ENCODE results near the gene NOS3. TPM values are rescaled to one million over a fixed set of nuclear protein-coding genes. Genes with fewer than 3 reads are reported as not detected.

NOS3 gene
- total and polyA plus RNA-seq, 9 of the 15 experiments (the other 6 are each of a cell fraction or from before 2014, with no cell fraction given), result 1.1 to 121 (median 23.6) TPM

- TF ChIP-seq ZNF740 (CRISPR knock-in tag; IDR thresholded peaks at IDR 0.05) (peak; percentile 81; the same call in 1 of the 2 replicates), ZNF740 (tag; IDR thresholded peaks at IDR 0.05) (no peak), POLR2G (IDR thresholded peaks at IDR 0.05; ENCODE audit: low read depth, low read length) (peak; percentile 68), PKNOX1 (IDR thresholded peaks at IDR 0.05) (peak; percentile 69), FOXP4 (CRISPR knock-in tag; IDR thresholded peaks at IDR 0.05; ENCODE audit: borderline replicate concordance) (0 out of 2 replicates have a peak, but pooled peaks have one; percentile 71), MLX (CRISPR knock-in tag; conservative IDR thresholded peaks at IDR 0.05) (0 out of 4 replicates have a peak, but pooled peaks of 1 of the 2 experiments have one; percentile 34), ZNF583 (CRISPR knock-in tag; IDR thresholded peaks at IDR 0.05) (0 out of 2 replicates have a peak, but pooled peaks have one; percentile 12), ATF1 (CRISPR knock-in tag; IDR thresholded peaks at IDR 0.05) (no peak), ATF1 (tag; IDR thresholded peaks at IDR 0.05) (no peak; the same call in 1 of the 2 replicates), NR4A1 (CRISPR knock-in tag; IDR thresholded peaks at IDR 0.05) (no peak), NR4A1 (tag; IDR thresholded peaks at IDR 0.05) (0 out of 2 replicates have a peak, but pooled peaks have one; percentile 19), ZNF561 (CRISPR knock-in tag; conservative IDR thresholded peaks at IDR 0.05) (no peak), ZBTB2 (IDR thresholded peaks at IDR 0.05) (peak; percentile 10; the same call in 1 of the 2 replicates), BCLAF1 (IDR thresholded peaks at IDR 0.05; ENCODE audit: borderline replicate concordance in 1 of 2, control insufficient read depth in 1 of 2, low read depth in 2 of 2, low read length in 1 of 2) (no peak)
Observed at GRCh38 chr7:151039850-151040548, 49.2 kb downstream of the NOS3 start (continued).

All from K562 (cell line).